Pancreas (tissue), 10 donors: Measurements from ENCODE around the gene CTDP1. TPM values are rescaled to one million over a fixed set of nuclear protein-coding genes. Genes with fewer than 3 reads are reported as not detected.

Experiments used
- ATAC-seq, 4 donors: fragments of 200-7000 bp; cut with Tn5 transposase; one replicate each; pipeline versions ENCODE4 v1.8.0 to v1.9.1; 2020; ENCODE audit warnings: mild to moderate bottlenecking in 4 of 4, moderate library complexity in 4 of 4
- DNase-seq, 6 donors: peaks; one replicate each; pipeline ENCODE4 v3.0.0-alpha.2; 2020
- FAIRE-seq: peaks from 2 replicates; lab custom pipeline; 2012; peaks lifted over from hg19 to GRCh38; lab: Jason Lieb, UNC
- H3K27ac ChIP-seq, 4 donors: fragments of 200-600 bp; sonication (generic); 1 replicate in 3 of 4; 2 replicates in 1 of 4; pipeline versions ENCODE4 v1.5.0 to v1.8.0; 2020
- H3K27me3 ChIP-seq, 4 donors: fragments of 200-600 bp; one replicate each; pipeline ENCODE4 v1.8.0; 2021
- H3K36me3 ChIP-seq, 3 donors: fragments of 200-600 bp; sonication (generic) in 1 of 3; one replicate each; pipeline versions ENCODE4 v1.5.0 to v1.8.0; 2020 to 2021
- H3K4me1 ChIP-seq, 3 donors: fragments of 200-600 bp; one replicate each; pipeline ENCODE4 v1.8.0; 2021
- H3K4me3 ChIP-seq, 4 donors: fragments of 200-600 bp; sonication (generic) in 2 of 4; one replicate each; pipeline versions ENCODE4 v1.5.0 to v1.8.0; 2020 to 2021
- H3K9me3 ChIP-seq, 4 donors: fragments of 200-600 bp; one replicate each; pipeline ENCODE4 v1.8.0; 2021
- CTCF ChIP-seq, 4 donors: fragments of 200-600 bp; sonication (generic) in 3 of 4; IDR thresholded peaks; one replicate each; pipeline versions ENCODE4 v1.5.0 to v1.8.0; 2021; ENCODE audit warnings: antibody characterized with exemption in 4 of 4
- WGBS, 2 donors: extraction: QIAGEN DNeasy Blood & Tissue Kit; methylation state at CpG; one replicate each; pipeline ENCODE4 v1.1.7; 2013; 5-methylcytosine and 5-hydroxymethylcytosine counted together
- intact Hi-C, 3 donors: fragments of 100-400 bp; cut with DNase I; formaldehyde crosslinking; loops; one replicate each; pipeline versions ENCODE4 v1.11.1 to v1.14.2; 2022
- polyA plus RNA-seq, 2 donors: library from polyadenylated mRNA; stranded (reverse); fragments of 200-250 nt; gene quantifications; one replicate each; pipeline ENCODE4 v1.2.3, GENCODE V29; 2013
- total RNA-seq, 6 donors: library from RNA; stranded (reverse); fragmentation: NEBNext Ultra II Directional in 4 of 6; extraction: Animal tissue kit (Norgen Biotek cat#: 25700) in 4 of 6; gene quantifications; one replicate each; pipeline versions ENCODE4 v1.2.1 to v1.2.4, GENCODE V29; 2021 to 2023
- donor health status: healthy with polysubstance abuse.
- donor health status: DM: no; HTN: no; CAD: no; lungs with moderate emphysema.
- donor health status: DM: no; HTN: no; CAD: no.
- donor health status: control.
- donor health status: control.
- donor health status: Bipolar disorder and iron deficiency.
- donor health status: DM: yes; HTN: yes; CAD: no.
- donor health status: DM: no; HTN: no; CAD: no.
- donor health status: DM: no; HTN: no; CAD: no.
- donor health status: DM: yes; HTN: yes; CAD: no.

Gene CTDP1
- total and polyA plus RNA-seq, 8 donors: 9.8 to 14.4 (median 10.5) TPM

GRCh38 chr18:79690071-79690470 is 10.5 kb downstream of the CTDP1 start:
- H3K4me1 ChIP-seq: peaks cover 0 to 8% (median 4%) of the 10 kb centered on the region in 3 donors
- no peaks in the 10 kb centered on the region for H3K36me3 ChIP-seq
- WGBS, 2 donors: 84 to 88% methylated on average over 6 of the region's 6 CpGs
- ATAC-seq (no peak), FAIRE-seq (no peak), DNase-seq (no peak)
- no peak for TF ChIP-seq CTCF (IDR thresholded peaks at IDR 0.05)
- intact Hi-C loops: no loop called here
- no peaks in the 10 kb centered on the region for H3K9me3 ChIP-seq
- no peak overlapping the region for H3K4me3 ChIP-seq
- no peak overlapping the region for H3K27ac ChIP-seq
- H3K27me3 ChIP-seq: no peaks in the 10 kb centered on the region

- ATAC-seq (no peak), DNase-seq (no peak), FAIRE-seq (no peak)
- Histone ChIP-seq H3K27ac (no peak overlapping the region), H3K4me1 (peaks cover 0 to 8% (median 4%) of the 10 kb centered on the region in 3 donors), H3K9me3 (no peaks in the 10 kb centered on the region), H3K27me3 (no peaks in the 10 kb centered on the region), H3K4me3 (no peak overlapping the region), H3K36me3 (peaks cover 0 to 7% (median 0%) of the 10 kb centered on the region in 3 donors)
- intact Hi-C loops: no loop called here
- TF ChIP-seq CTCF (IDR thresholded peaks at IDR 0.05): no peak
- WGBS, 2 donors: 86 to 88% methylated on average over 33 of the region's 33 CpGs
Observed at GRCh38 chr18:79690586-79691482, 11.2 kb downstream of the CTDP1 start.

GRCh38 chr18:79692056-79692455 is 12.5 kb downstream of the CTDP1 start:
- Histone ChIP-seq H3K36me3 (peaks cover 0 to 8% (median 0%) of the 10 kb centered on the region in 3 donors), H3K27me3 (no peaks in the 10 kb centered on the region), H3K9me3 (no peaks in the 10 kb centered on the region), H3K4me1 (peaks cover 0 to 8% (median 4%) of the 10 kb centered on the region in 3 donors), H3K4me3 (no peak overlapping the region), H3K27ac (no peak overlapping the region)
- intact Hi-C loops: no loop called here
- WGBS, 2 donors: 90 to 92% methylated on average over 12 to 14 of the region's 14 CpGs
- DNase-seq: no peak
- no peak for TF ChIP-seq CTCF (IDR thresholded peaks at IDR 0.05)
- ATAC-seq: no peak
- FAIRE-seq: no peak

- DNase-seq (no peak), ATAC-seq (no peak), FAIRE-seq (no peak)
- H3K9me3 ChIP-seq: no peaks in the 10 kb centered on the region
- H3K27me3 ChIP-seq: no peaks in the 10 kb centered on the region
- 91 to 93% methylated on average over 12 of the region's 12 CpGs for WGBS, 2 donors
- peaks cover 0 to 12% (median 0%) of the 10 kb centered on the region in 3 donors for H3K36me3 ChIP-seq
- H3K4me1 ChIP-seq: peaks cover 0 to 4% (median 0%) of the 10 kb centered on the region in 3 donors
- H3K4me3 ChIP-seq: no peak overlapping the region
- intact Hi-C loops: no loop called here
- TF ChIP-seq CTCF (IDR thresholded peaks at IDR 0.05): no peak
- no peak overlapping the region for H3K27ac ChIP-seq
Observed at GRCh38 chr18:79692886-79693285, 13.3 kb downstream of the CTDP1 start.
